A549 (cell line): ENCODE results near the gene SAAL1.

Experiments used
- CBX2 ChIP-seq: fragments of 200-600 bp; sonication (generic); IDR thresholded peaks from 2 replicates; pipeline ENCODE4 v1.6.1; 2016; ENCODE audit warnings: low read depth, mild to moderate bottlenecking, borderline replicate concordance
- ESRRA ChIP-seq: fragments of 150-350 bp; IDR thresholded peaks from 2 replicates; pipeline ENCODE4 v1.6.1; 2014; ENCODE audit warnings: mild to moderate bottlenecking, low read length, borderline replicate concordance
- HOXA7 ChIP-seq: fragments of 250-450 bp; sonication (Bioruptor Pico); IDR thresholded peaks from 2 replicates; pipeline ENCODE4 v1.5.0; 2020; ENCODE audit warnings: mild to moderate bottlenecking, moderate library complexity
- POLR2A ChIP-seq: IDR thresholded peaks from 2 replicates; pipeline ENCODE4 v1.6.1; 2012; ENCODE audit warnings: mild to moderate bottlenecking, low read length
- SMC3 ChIP-seq: fragments of >200 bp; sonication (Bioruptor Twin); formaldehyde crosslinking; IDR thresholded peaks from 3 replicates; pipeline ENCODE4 v1.6.1; 2018; ENCODE audit warnings: inconsistent platforms
- TP53 ChIP-seq: fragments of 250-450 bp; sonication (Bioruptor Pico); IDR thresholded peaks from 2 replicates; pipeline ENCODE4 v1.5.0; 2021; ENCODE audit warnings: mild to moderate bottlenecking, moderate library complexity
- TF ChIP-seq, protein P1 (sequence below): fragments of >200 bp; sonication (Bioruptor Twin); formaldehyde crosslinking; IDR thresholded peaks from 3 replicates; pipeline ENCODE4 v1.5.1; 2016
- TF ChIP-seq, protein P2 (sequence below): IDR thresholded peaks from 2 replicates; pipeline ENCODE4 v1.6.1; 2012
- TF ChIP-seq, protein P3 (sequence below): fragments of 200-600 bp; sonication (generic); IDR thresholded peaks from 2 replicates; pipeline ENCODE4 v1.6.1; 2016; ENCODE audit warnings: antibody characterized with exemption, mild to moderate bottlenecking, moderate library complexity

DNA sequence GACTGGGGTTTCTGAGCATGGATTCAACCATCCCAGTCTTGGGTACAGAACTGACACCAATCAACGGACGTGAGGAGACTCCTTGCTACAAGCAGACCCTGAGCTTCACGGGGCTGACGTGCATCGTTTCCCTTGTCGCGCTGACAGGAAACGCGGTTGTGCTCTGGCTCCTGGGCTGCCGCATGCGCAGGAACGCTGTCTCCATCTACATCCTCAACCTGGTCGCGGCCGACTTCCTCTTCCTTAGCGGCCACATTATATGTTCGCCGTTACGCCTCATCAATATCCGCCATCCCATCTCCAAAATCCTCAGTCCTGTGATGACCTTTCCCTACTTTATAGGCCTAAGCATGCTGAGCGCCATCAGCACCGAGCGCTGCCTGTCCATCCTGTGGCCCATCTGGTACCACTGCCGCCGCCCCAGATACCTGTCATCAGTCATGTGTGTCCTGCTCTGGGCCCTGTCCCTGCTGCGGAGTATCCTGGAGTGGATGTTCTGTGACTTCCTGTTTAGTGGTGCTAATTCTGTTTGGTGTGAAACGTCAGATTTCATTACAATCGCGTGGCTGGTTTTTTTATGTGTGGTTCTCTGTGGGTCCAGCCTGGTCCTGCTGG is 31.4 kb upstream of the SAAL1 start:
- TF ChIP-seq, protein P1, sequence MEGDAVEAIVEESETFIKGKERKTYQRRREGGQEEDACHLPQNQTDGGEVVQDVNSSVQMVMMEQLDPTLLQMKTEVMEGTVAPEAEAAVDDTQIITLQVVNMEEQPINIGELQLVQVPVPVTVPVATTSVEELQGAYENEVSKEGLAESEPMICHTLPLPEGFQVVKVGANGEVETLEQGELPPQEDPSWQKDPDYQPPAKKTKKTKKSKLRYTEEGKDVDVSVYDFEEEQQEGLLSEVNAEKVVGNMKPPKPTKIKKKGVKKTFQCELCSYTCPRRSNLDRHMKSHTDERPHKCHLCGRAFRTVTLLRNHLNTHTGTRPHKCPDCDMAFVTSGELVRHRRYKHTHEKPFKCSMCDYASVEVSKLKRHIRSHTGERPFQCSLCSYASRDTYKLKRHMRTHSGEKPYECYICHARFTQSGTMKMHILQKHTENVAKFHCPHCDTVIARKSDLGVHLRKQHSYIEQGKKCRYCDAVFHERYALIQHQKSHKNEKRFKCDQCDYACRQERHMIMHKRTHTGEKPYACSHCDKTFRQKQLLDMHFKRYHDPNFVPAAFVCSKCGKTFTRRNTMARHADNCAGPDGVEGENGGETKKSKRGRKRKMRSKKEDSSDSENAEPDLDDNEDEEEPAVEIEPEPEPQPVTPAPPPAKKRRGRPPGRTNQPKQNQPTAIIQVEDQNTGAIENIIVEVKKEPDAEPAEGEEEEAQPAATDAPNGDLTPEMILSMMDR = no peak
- no peak for TF ChIP-seq ESRRA
- no peak for TF ChIP-seq POLR2A
- no peak for TF ChIP-seq HOXA7 (CRISPR knock-in tag)
- no peak for TF ChIP-seq SMC3
- TF ChIP-seq, protein P2, sequence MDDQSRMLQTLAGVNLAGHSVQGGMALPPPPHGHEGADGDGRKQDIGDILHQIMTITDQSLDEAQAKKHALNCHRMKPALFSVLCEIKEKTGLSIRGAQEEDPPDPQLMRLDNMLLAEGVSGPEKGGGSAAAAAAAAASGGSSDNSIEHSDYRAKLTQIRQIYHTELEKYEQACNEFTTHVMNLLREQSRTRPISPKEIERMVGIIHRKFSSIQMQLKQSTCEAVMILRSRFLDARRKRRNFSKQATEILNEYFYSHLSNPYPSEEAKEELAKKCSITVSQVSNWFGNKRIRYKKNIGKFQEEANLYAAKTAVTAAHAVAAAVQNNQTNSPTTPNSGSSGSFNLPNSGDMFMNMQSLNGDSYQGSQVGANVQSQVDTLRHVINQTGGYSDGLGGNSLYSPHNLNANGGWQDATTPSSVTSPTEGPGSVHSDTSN = no peak
- TF ChIP-seq, protein P3, sequence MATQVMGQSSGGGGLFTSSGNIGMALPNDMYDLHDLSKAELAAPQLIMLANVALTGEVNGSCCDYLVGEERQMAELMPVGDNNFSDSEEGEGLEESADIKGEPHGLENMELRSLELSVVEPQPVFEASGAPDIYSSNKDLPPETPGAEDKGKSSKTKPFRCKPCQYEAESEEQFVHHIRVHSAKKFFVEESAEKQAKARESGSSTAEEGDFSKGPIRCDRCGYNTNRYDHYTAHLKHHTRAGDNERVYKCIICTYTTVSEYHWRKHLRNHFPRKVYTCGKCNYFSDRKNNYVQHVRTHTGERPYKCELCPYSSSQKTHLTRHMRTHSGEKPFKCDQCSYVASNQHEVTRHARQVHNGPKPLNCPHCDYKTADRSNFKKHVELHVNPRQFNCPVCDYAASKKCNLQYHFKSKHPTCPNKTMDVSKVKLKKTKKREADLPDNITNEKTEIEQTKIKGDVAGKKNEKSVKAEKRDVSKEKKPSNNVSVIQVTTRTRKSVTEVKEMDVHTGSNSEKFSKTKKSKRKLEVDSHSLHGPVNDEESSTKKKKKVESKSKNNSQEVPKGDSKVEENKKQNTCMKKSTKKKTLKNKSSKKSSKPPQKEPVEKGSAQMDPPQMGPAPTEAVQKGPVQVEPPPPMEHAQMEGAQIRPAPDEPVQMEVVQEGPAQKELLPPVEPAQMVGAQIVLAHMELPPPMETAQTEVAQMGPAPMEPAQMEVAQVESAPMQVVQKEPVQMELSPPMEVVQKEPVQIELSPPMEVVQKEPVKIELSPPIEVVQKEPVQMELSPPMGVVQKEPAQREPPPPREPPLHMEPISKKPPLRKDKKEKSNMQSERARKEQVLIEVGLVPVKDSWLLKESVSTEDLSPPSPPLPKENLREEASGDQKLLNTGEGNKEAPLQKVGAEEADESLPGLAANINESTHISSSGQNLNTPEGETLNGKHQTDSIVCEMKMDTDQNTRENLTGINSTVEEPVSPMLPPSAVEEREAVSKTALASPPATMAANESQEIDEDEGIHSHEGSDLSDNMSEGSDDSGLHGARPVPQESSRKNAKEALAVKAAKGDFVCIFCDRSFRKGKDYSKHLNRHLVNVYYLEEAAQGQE = no peak
- no peak for TF ChIP-seq CBX2
- TF ChIP-seq TP53 = no peak
